Uterus (tissue), 2 donors: ENCODE measurements around the gene EGFL8.

Experiments
- CTCF ChIP-seq, 4 experiments: fragments of 200-600 bp in 2 of 4; fragments of 450-650 bp in 2 of 4; sonication (generic) in 2 of 4; IDR thresholded peaks; one replicate each; pipeline ENCODE4 v1.5.1; 2016 to 2019; ENCODE audit warnings: antibody characterized with exemption in 4 of 4, mild to moderate bottlenecking in 2 of 4, moderate library complexity in 1 of 4
- POLR2A ChIP-seq, 2 donors: fragments of 450-650 bp; IDR thresholded peaks; one replicate each; pipeline ENCODE4 v1.6.1; 2016; ENCODE audit warnings: antibody characterized with exemption in 2 of 2, mild to moderate bottlenecking in 1 of 2, moderate library complexity in 1 of 2

- no peak for TF ChIP-seq CTCF (IDR thresholded peaks at IDR 0.05)
- TF ChIP-seq POLR2A (IDR thresholded peaks at IDR 0.05): no peak
Measured at GRCh38 chr6:32152769-32153563, 11.4 kb upstream of the EGFL8 start.
